ENCODE measurements around the gene TNFRSF19. TPM values are rescaled to one million over a fixed set of nuclear protein-coding genes. Genes with fewer than 3 reads are reported as not detected.

The TNFRSF19 gene
- total and polyA plus RNA-seq, 2 of the 4 experiments (the other 2 are of a cell fraction) = 18.6 to 26.3 TPM

DNA sequence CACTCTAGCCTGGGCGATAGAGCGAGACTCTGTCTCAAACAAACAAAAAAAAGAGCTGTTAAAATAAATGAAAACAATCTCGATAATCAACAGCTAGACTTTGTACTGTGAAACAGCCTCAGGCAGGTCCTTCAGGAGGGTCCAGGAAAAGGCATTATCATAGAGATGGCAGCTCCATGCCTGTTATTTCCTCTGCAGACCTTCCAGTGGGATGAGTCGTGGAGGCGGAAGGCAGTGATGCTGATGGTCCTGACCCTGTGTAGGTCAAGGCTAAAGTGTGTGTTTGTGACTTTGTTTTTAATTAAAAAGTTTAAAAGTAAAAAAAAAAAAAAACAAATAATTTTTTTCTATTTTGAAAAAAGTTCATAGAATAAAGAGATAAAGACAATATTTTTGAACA is 117.4 kb downstream of the TNFRSF19 start:
- H3K9me3 ChIP-seq (ENCODE audit: control insufficient read depth, insufficient read depth, low read length) = no peaks in the 10 kb centered on the region
- H2BK5ac ChIP-seq (ENCODE audit: low read depth, low read length, poor library complexity, severe bottlenecking) = no peak overlapping the region
- H2BK120ac ChIP-seq (ENCODE audit: low read depth, low read length) = peak overlapping the region; percentile 26; the same call in 1 of the 2 replicates
- H3K36me3 ChIP-seq (ENCODE audit: control insufficient read depth, insufficient read depth, low read length) = no peaks in the 10 kb centered on the region
- 0 out of 2 replicates have a peak overlapping the region, but pooled peaks have one; percentile 2 for H2BK20ac ChIP-seq (ENCODE audit: low read depth, low read length)
- no peak overlapping the region for H3K23ac ChIP-seq (ENCODE audit: low read depth, low read length)
- H2AK9ac ChIP-seq (replicated peaks; ENCODE audit: low read depth, low read length, poor library complexity) = no peak overlapping the region
- H3K9ac ChIP-seq (ENCODE audit: low read depth, low read length) = no peak overlapping the region
- no peak overlapping the region for H3K56ac ChIP-seq (ENCODE audit: extremely low read depth, insufficient read depth, low read length)
- H2AFZ ChIP-seq (replicated peaks; ENCODE audit: low read length, poor library complexity) = no peak overlapping the region
- no peaks in the 10 kb centered on the region; the same call in 1 of the 2 replicates for H3K9me1 ChIP-seq (ENCODE audit: insufficient read depth, low read length)
- peak overlapping the region; percentile 54 for H2AK5ac ChIP-seq (ENCODE audit: low read depth, low read length)
- no peaks in the 10 kb centered on the region for H4K20me1 ChIP-seq (ENCODE audit: insufficient read depth, low read length)
- BruUV-seq (replicated peaks) = no TSS peak
- intact Hi-C loops (cut with micrococcal nuclease) (loop anchor here (10.0 kb wide), 1 partner anchor 313 kb away; no protein-coding TSS in a partner anchor), in situ Hi-C loops (cut with MboI; ENCODE audit: low sequenced_read_pairs) (no loop called here), dilution Hi-C loops (cut with HindIII; ENCODE audit: low sequenced_read_pairs, unreplicated experiment) (no loop called here)
- peak; percentile 48 for DNase-seq
- WGBS, 2 experiments (ENCODE audit: extremely low coverage in 2 of 2, insufficient read length in 1 of 2) = no CpG with 5 or more reads among the region's 5 CpGs
- no peak overlapping the region for H3K4me2 ChIP-seq (ENCODE audit: low read depth, low read length)
- ChIA-PET POLR2A (ENCODE audit: unreplicated experiment) (no interaction called here), CTCF (interaction anchor here (0.6 to 1.4 kb wide), 3 partner anchors 117 to 270 kb away, joined by 3 read pairs; partner anchors contain the start of gene MIPEP)
- peak overlapping the region; percentile 22; the same call in 1 of the 3 replicates for H2BK15ac ChIP-seq (ENCODE audit: low read depth, low read length)
- H3K4ac ChIP-seq (ENCODE audit: low read depth, low read length) = peak overlapping the region; percentile 26; the same call in 1 of the 2 replicates
- H4K91ac ChIP-seq (ENCODE audit: insufficient read depth, low read depth, low read length) = 0 out of 2 replicates have a peak overlapping the region, but pooled peaks have one; percentile 1
- no peaks in the 10 kb centered on the region for H3K79me1 ChIP-seq (ENCODE audit: low read depth in 1 of 2, low read length in 2 of 2)
- no peaks in the 10 kb centered on the region for H3K27me3 ChIP-seq (ENCODE audit: control insufficient read depth, insufficient read depth, low read length)
- H4K8ac ChIP-seq (ENCODE audit: low read depth in 2 of 2, low read length in 2 of 2) = no peak overlapping the region
- H3K18ac ChIP-seq (ENCODE audit: low read depth, low read length) = peak overlapping the region; percentile 49
- H3K4me3 ChIP-seq (ENCODE audit: insufficient read depth, low read depth, low read length) = no peak overlapping the region
- peak overlapping the region; percentile 28; the same call in 1 of the 2 replicates for H3K27ac ChIP-seq (ENCODE audit: insufficient read depth, low read length)
- no peak for TF ChIP-seq CHD1 (IDR thresholded peaks at IDR 0.05; ENCODE audit: low read depth, low read length)
- H3K4me1 ChIP-seq (ENCODE audit: control insufficient read depth, insufficient read depth, low read length) = peaks cover 14% of the 10 kb centered on the region
- H4K5ac ChIP-seq (ENCODE audit: low read depth, low read length) = peak overlapping the region; percentile 54; the same call in 1 of the 2 replicates
- H3K14ac ChIP-seq (replicated peaks; ENCODE audit: low read depth, low read length) = no peak overlapping the region
- ATAC-seq (ENCODE audit: low read depth) = peak; percentile 52; the same call in 1 of the 2 replicates

All from IMR-90 (cell line).